Hypothalamus (tissue), 51 donors: Measurements from ENCODE around the gene CELSR1.

Source experiments
- DNase-seq, 51 donors: peaks; one replicate each; lab custom pipeline; 2025; lab: John Stamatoyannopoulos, UW

Gene CELSR1

GRCh38 chr22:46358766-46359165, 178.7 kb downstream of the CELSR1 start:
- DNase-seq, result no peak

DNA sequence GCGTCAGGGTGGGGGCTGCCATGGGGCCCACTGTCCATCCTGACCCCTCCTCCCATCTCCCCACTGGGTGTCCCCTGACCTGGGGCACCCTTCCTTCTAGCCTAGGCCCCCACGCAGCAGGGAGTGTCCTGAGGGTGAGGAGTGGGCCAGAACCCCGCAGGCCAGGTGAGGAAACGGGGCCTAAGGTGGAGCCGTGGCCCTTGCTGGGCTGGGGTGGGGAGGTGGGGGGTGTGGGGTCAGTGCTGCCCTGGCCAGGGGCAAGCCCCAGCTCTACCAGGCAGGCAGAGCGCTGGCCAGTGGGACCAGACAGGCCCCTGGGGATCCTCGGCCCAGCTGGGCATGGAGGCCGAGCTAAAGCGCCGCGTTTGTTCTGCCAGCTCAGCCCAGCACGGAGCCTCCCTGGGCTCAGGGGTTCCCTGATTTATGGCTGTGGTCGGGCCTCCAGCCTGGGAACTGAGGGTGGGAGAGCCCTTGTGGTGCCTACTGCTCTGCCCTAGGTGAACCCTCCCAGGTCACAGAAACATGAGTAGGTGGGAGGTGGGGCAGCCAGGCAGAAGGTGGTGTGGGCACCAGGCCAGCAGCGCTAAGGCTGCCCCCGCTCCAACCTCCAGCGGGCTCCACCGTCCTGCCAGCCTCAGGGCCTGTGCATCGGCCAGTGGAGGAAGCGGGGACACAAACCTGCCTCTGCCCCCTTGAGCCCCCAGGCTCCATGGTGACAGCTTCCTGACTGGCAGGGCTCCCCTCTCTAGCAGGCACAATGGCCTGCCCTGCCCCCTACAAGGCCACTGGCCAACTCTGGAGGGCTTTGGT, 179.5 kb downstream of the CELSR1 start:
- no peak for DNase-seq

- no peak for DNase-seq
Observed at GRCh38 chr22:46356496-46357480, 180.6 kb downstream of the CELSR1 start.

DNA sequence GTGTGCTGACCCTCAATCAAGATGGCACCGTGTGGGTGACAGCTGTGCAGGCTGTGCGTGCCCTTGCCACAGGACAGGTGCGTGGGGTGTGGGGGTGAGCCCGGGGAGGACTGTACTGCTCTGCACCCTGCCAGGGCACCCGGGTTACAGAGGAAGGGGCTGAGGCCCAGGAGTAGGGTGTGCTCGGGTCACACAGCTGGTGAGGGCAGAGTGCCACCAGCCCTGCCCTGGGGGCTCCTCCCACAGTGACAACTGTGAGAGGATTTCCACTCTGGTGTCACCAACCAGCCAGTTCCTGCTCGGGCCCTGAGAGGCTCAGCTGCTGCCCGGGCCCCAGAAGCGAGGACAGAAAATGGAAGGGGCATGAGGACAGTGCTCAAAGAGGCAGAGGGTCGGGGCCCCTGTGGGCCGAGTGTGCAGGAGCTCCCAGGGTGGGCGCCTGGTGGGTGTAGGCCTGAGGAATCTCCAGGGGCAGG, 181.4 kb downstream of the CELSR1 start:
- no peak for DNase-seq

- peak in 36 of 51 donors; percentile 5 to 76 (median 36) for DNase-seq
Observed at GRCh38 chr22:46355369-46355995, 181.9 kb downstream of the CELSR1 start.

- no peak for DNase-seq
Observed at GRCh38 chr22:46354993-46355305, 182.5 kb downstream of the CELSR1 start.

GRCh38 chr22:46354176-46354992, 183.0 kb downstream of the CELSR1 start:
- no peak for DNase-seq

DNA sequence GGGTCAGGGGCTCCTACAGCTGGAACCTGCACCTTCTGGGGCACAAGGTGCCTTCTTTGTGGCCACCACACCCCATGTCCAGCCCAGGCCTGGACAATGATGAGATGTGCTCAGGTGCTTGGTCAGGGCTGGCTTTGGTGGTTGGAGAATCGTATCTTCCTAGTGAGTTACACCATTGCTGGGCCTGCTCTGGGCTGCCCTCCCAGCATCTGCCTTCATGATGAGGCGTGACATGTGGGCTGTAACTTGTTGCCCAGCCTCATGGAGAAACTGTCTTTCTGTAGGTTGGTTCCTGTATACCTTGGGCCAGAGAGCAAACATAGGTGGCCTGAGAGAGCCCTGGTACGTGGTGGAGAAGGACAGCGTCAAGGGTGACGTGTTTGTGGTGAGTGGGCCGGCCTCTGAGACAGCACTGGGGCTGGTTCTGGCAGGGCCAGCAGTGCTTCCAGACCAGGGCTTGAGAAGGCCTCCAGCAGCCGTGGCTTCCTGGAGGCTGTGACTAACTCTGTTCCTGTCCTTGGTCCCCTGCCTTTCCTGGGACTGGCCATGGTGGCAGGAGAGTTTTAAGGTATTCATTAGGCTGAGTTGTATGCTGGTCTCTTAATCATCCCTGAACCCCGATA, 183.8 kb downstream of the CELSR1 start:
- DNase-seq, result no peak

DNA sequence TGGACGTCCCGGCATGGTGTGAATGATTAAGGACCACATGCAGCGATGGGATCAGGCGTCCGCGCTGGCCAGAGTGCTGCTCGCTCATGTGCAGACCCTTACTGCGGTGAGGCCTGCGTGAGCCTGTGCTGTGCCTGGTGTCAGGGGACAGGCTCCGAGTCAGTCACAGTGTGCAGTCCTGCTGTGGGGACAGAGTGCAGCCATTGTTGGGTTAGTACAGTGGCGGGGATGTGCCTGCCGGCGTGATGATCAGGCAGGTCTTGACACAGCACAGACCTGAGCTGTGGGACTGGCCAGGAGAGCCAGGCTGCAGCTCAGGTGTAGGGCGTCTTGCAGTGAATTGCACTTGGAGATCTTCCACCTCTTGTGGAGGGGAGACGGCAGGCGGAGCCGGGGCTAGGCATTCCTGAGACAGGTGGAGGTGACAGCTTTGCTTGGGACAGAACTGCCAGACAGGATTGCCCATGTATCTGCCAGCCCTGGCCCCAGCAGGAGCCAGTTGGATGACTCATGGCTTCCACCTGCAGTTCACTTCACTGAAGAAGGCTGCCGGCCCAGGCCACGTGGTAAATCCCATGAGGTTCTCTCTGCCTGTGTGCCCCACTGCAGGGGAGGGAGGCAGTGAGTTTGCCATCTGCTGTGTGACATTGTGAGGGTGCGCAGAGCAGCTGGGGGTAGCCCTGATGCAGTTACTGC, 184.6 kb downstream of the CELSR1 start:
- DNase-seq, result peak in 9 of 51 donors; percentile 11 to 46 (median 29)

GRCh38 chr22:46352276-46352675, 185.1 kb downstream of the CELSR1 start:
- no peak for DNase-seq

DNA sequence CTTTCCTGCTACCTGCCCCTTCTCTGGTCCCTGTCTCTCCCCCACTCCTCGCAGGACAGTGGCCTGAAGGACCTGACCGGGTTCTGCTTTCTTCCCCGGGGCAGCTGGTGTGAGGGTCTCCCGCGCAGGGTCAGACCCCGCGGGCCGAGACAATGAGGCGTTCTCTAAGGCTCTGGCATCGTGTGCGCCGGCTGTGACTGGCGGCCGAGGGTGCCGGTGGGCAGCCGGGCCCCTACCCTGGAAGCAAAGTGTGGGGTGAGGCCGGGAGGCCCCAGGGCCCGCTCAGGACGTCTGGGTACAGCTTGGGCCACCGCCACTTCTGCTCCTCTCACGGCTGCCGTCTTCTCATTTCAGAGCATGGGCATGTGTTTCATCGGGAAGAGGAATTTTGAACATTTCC, 185.7 kb downstream of the CELSR1 start:
- no peak for DNase-seq

GRCh38 chr22:46351131-46351735, 186.2 kb downstream of the CELSR1 start:
- no peak for DNase-seq

DNA sequence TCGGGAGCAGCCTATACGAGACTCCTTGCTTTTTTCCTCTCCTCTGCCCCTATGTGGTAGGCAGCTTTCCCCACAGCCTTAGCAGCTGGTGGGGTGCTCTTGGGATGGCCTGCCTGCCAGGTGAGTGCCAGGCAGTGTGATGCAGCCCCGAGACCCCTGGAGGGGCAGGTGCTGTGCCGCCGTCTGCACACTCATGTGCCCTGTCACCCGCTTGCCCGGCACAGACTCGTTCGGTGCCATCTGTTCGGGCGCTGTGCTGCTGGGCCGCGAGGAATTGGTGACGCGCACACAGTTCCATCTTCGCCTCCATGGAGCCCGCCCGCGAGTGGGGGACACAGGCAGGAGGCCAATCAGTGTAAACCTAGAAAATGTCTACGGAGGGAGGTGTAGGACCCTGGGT, 186.8 kb downstream of the CELSR1 start:
- peak in 1 of 51 donors; percentile 7 for DNase-seq

DNA sequence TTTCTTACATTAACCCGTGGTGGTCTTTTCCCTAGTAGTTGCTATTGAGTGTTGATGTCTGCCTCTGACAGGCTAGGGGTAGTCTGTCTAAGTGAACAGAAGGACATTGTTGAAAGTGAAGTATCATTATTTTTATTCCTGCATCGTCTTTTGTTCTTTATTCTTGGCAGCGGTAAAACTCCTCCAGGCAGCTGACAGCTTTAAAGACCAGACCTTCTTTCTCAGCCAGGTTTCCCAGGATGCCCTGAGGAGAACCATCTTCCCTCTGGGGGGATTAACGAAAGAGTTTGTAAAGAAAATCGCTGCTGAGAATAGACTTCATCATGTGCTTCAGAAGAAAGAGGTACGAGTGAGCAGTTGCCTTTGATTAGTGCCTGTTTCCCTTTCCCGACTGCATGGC, 187.3 kb downstream of the CELSR1 start:
- peak in 1 of 51 donors; percentile 7 for DNase-seq

DNA sequence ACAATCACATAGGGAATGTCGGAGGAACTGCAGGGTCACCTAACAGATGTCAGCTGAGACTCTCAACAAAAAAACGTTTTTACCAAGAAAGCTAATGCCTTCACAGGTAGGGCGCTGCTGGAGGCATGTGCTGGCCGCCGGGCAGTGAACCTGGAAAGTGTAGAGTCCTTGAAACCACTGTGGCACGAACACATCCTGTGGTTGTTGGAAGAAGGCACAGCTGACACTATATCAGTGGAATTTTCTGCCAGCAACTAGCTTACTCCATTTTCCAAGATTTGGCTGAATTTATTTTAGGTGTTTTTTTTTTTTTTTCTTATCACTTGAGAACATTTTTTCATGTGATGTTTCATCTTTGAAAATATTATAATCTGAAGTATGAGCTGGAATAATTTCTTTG, 187.7 kb downstream of the CELSR1 start:
- no peak for DNase-seq

DNA sequence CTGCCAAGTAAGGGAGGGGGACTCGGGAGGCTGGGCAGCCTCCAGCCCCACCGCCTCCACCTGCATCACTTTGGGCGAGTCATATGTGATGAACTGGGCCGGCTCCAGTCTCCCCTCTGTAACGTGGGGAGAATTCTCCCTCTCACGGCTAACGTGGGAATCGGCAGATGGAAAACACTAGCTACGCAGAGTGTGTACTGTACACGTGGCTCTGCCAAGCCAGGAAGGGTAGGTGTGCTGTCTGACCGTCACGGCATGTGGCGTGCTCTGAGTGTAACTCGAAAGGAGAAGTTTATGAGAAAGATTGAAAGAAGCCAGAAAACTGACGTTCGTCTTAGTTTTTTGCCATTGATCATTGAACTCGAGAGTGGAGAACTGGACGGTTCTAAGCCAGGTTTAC, 188.2 kb downstream of the CELSR1 start:
- peak in 1 of 51 donors; percentile 38 for DNase-seq

- DNase-seq, result no peak
Observed at GRCh38 chr22:46348099-46348695, 189.2 kb downstream of the CELSR1 start.

GRCh38 chr22:46347646-46348045, 189.8 kb downstream of the CELSR1 start:
- no peak for DNase-seq
